Measurements from ENCODE around the gene P2RY12.

The P2RY12 gene

DNA sequence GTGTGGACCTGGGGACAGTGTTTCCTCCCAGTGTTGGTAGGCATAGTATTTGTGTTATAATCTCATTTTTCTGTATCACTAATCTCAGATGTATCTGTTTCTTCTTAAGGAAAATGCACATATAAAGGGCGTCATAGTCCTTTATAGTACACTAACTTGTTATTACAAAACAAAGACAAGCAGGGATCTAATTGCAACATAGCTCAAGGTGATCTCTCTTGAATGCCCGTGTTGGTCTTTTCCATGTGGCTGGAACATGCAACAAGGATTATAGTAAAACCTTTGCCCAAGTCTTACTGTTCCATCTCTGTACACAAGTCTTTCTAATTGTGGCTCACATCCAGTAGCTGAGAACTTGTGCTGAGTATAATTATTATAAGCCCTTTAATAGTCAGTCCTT is 64.4 kb downstream of the P2RY12 start:
- H3K4me3 ChIP-seq (ENCODE audit: low read length) = no peak overlapping the region
- TF ChIP-seq, protein P1, sequence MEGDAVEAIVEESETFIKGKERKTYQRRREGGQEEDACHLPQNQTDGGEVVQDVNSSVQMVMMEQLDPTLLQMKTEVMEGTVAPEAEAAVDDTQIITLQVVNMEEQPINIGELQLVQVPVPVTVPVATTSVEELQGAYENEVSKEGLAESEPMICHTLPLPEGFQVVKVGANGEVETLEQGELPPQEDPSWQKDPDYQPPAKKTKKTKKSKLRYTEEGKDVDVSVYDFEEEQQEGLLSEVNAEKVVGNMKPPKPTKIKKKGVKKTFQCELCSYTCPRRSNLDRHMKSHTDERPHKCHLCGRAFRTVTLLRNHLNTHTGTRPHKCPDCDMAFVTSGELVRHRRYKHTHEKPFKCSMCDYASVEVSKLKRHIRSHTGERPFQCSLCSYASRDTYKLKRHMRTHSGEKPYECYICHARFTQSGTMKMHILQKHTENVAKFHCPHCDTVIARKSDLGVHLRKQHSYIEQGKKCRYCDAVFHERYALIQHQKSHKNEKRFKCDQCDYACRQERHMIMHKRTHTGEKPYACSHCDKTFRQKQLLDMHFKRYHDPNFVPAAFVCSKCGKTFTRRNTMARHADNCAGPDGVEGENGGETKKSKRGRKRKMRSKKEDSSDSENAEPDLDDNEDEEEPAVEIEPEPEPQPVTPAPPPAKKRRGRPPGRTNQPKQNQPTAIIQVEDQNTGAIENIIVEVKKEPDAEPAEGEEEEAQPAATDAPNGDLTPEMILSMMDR (conservative IDR thresholded peaks at IDR 0.05; ENCODE audit: low read depth, low read length) = no peak
- DNase-seq (ENCODE audit: low read depth) = no peak

DNA sequence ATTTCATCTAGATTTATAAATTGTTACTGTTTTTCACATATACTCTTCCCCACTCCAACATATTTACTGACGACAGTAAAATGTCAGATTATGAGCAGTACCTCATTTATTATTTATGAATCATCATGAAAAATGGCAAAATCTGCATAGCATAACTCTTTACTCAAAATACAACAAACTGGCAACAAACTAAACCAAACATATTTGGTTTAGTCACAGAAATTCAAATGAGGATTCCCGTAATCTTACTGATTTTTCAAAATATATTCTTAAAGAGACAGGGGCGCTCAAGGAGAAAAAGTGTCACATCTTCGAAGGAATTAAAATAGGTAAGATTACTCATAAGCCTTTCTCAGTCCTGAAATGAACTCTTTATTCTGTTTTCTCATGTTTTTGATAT is 64.9 kb downstream of the P2RY12 start:
- TF ChIP-seq, protein P1 (conservative IDR thresholded peaks at IDR 0.05; ENCODE audit: low read depth, low read length) = no peak
- DNase-seq (ENCODE audit: low read depth) = no peak
- no peak overlapping the region for H3K4me3 ChIP-seq (ENCODE audit: low read length)

DNA sequence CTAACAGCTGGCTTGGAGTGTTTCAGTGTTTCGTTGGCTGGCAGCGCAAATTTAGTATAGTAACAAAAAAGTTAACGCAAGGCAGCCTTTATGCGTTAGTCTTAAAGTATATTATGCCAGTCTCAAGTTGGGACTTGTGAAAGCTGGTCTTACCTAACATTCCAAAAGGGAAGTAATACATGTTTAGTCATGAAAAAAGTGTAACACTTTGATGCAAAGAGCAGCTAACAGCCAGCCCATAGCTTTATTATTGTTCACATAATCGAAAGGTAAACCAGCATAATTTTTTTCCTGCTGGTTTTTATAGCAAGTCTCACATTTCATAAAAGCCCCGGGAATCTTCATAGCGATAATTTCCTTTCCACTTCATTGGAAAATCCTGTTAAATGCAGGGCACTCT is 65.6 kb downstream of the P2RY12 start:
- no peak for DNase-seq (ENCODE audit: low read depth)
- no peak overlapping the region for H3K4me3 ChIP-seq (ENCODE audit: low read length)
- TF ChIP-seq, protein P1 (conservative IDR thresholded peaks at IDR 0.05; ENCODE audit: low read depth, low read length) = no peak

DNA sequence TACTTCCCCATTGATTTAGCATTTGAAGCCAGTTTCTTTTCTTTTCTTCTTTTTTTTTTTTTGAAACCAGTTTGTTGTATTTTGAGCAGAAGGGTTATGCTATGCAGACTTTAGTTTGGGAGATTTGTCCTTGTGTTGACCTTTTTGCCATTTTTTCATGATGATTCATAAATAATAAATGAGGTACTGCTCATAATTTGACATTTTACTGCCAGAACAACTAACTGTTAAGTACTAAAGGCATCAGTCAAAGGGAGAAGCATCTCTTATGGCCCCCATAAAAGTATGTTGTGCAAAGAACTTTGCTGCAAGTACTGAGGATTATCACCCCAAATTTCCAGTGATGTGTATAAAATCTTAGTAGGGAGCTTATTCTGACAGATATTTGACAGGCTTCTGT is 66.2 kb downstream of the P2RY12 start:
- H3K4me3 ChIP-seq (ENCODE audit: low read length) = no peak overlapping the region
- TF ChIP-seq, protein P1 (conservative IDR thresholded peaks at IDR 0.05; ENCODE audit: low read depth, low read length) = no peak
- DNase-seq (ENCODE audit: low read depth) = no peak

DNA sequence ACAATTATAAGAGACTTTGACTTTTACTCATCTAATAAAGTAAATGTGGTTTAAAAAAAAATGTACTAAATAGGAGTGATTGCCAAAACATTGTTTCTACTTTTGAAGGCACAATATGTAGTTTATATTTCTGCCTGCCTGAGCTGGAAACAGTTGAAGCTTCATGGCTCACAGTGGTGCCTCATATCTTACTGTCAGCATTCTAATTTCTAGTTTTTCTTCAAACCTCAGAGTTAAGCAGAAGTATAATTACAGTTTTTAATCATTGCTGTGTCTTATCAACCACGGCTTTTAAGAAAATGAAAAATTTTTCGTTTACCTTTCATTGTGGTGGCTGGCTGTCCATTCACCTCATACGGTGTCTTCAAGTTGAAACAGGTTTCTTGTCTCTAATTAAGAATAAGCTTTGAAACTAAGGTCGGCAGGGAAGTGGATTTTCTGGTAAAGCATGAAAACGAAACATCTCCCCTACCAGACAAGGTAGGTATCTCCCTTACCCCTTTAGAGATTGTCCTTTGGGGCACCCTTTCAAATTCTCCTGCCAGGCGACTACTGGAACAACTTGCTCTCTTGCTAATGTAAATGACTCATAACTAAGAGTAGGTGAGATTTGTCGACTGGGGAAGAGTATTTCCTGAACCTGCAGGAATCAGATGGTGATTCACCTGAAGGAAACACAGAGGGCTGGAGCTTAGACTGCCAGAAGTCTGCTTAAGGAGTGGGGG is 68.1 kb downstream of the P2RY12 start, which contains the start of gene GPR87:
GPR87 (minus strand) TSS at position 554 of the 725 bp plus-strand sequence. CDS start 16,720 bp downstream, outside the sequence.
- DNase-seq (ENCODE audit: low read depth) = no peak
- no peak within 1 kb of the TSS for H3K4me3 ChIP-seq (ENCODE audit: low read length)
- TF ChIP-seq, protein P1 (conservative IDR thresholded peaks at IDR 0.05; ENCODE audit: low read depth, low read length) = no peak

DNA sequence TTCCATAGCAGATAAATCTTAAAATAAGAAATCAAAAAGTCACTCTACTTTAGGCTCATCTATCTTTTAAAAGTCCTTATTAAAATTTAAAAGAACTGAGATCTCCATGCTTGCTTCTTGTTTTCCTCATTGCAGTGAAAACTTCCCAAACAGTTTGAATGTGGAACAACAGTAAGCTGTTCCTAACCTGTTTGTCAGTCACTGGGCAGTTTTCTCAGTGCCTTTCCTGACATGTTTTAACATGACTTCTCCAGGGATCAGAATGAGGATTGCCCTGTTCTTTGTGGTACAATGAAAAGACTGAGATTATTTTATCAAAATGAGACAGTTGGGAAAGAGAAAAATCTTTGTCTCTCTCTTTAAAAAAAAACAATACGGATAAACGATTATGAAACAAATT is 68.7 kb downstream of the P2RY12 start:
- H3K4me3 ChIP-seq (ENCODE audit: low read length) = no peak overlapping the region
- TF ChIP-seq, protein P1 (conservative IDR thresholded peaks at IDR 0.05; ENCODE audit: low read depth, low read length) = no peak
- DNase-seq (ENCODE audit: low read depth) = no peak

DNA sequence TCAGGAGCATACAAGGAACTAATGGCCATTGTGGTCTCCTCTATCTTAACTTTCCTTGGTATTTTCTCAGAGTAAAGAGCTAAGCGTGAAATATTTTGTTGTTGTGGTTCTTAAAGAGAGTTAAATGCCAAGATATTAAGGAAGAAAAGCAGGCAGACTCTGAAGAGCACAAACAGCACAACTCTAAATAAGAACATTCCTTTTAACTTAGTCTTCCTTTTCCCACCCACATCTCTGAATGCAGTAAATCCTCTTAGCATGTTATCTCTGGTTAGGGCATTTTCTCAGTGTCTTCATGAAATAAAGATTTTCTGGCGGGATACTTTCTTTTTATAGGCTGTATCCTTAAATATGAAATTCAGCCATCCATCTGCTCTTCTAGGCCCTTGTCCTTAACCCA is 69.4 kb downstream of the P2RY12 start:
- H3K4me3 ChIP-seq (ENCODE audit: low read length) = no peak overlapping the region
- TF ChIP-seq, protein P1 (conservative IDR thresholded peaks at IDR 0.05; ENCODE audit: low read depth, low read length) = no peak
- peak; percentile 49 for DNase-seq (ENCODE audit: low read depth)

All from retinal pigment epithelial cell (primary cell).